Esophagus squamous epithelium (tissue), 4 donors: ENCODE results near the gene ZNHIT2.

Experiments used
- POLR2A ChIP-seq, 4 donors: fragments of 450-650 bp; IDR thresholded peaks; one replicate each; pipeline ENCODE4 v1.6.1; 2017; ENCODE audit warnings: antibody characterized with exemption in 4 of 4, mild to moderate bottlenecking in 4 of 4, moderate library complexity in 3 of 4
- TF ChIP-seq, protein P1 (sequence below), 6 experiments: fragments of 450-650 bp in 4 of 6; fragments of 200-600 bp in 2 of 6; sonication (generic) in 2 of 6; IDR thresholded peaks; one replicate each; pipeline ENCODE4 v1.5.1; 2016 to 2019; ENCODE audit warnings: antibody characterized with exemption in 6 of 6, mild to moderate bottlenecking in 4 of 6, moderate library complexity in 4 of 6

DNA sequence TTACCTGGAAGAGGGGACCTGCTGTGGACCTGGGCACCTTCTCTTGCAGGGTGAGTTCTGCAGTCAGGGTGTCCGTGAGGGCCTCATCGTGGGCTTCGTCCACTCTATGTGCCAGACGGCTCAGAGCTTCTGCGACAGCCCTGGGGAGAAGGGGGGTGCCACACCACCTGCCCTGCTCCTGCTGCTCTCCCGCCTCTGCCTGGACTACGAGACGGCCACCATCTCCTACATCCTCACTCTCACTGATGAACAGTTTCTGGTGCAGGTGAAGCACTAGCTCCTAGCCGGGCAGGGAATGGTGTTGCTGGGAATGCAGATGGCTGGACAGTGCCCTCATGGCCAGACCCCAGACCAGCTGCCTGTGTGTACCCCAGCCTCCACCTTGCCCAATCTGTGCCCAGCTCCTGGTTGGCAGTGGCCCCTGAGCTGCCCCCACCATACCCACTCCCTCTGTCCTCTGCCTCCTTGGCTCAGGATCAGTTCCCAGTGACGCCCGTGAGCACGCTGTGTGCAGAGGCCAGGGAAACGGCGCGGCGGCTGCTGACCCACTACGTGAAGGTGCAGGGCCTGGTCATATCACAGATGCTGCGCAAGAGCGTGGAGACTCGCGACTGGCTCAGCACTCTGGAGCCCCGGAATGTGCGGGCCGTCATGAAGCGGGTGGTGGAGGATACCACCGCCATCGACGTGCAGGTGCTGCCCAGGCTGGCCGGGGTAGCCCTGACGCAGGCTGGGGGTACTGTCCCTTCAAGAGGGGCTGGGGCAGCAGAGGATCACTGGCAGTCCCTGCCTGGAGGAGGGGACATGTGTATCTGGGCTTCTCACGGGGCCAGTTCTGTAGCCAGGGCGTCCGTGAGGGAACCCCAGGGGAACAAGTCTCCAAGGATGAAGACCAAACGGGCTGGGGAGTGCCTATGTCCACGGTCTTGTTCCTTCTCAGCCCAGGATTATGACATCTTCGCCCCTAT is 8.0 kb downstream of the ZNHIT2 start:
- TF ChIP-seq, protein P1, sequence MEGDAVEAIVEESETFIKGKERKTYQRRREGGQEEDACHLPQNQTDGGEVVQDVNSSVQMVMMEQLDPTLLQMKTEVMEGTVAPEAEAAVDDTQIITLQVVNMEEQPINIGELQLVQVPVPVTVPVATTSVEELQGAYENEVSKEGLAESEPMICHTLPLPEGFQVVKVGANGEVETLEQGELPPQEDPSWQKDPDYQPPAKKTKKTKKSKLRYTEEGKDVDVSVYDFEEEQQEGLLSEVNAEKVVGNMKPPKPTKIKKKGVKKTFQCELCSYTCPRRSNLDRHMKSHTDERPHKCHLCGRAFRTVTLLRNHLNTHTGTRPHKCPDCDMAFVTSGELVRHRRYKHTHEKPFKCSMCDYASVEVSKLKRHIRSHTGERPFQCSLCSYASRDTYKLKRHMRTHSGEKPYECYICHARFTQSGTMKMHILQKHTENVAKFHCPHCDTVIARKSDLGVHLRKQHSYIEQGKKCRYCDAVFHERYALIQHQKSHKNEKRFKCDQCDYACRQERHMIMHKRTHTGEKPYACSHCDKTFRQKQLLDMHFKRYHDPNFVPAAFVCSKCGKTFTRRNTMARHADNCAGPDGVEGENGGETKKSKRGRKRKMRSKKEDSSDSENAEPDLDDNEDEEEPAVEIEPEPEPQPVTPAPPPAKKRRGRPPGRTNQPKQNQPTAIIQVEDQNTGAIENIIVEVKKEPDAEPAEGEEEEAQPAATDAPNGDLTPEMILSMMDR (IDR thresholded peaks at IDR 0.05): no peak
- TF ChIP-seq POLR2A (IDR thresholded peaks at IDR 0.05): no peak
